MM.1S (cell line): ENCODE results near the gene IL4.
"Not testable (repeated sequence)": the region's sequence is repeated elsewhere in the genome, so short reads cannot be mapped to it uniquely, and the experiment has no call there.

Experiments used
- DNase-seq: peaks from one replicate; pipeline ENCODE4 v3.0.0-alpha.2; 2015
- H2AFZ ChIP-seq: fragments of 300-600 bp; sonication (generic); 2 replicates; pipeline ENCODE4 v1.6.0; 2016; ENCODE audit warnings: antibody characterized with exemption, low read length
- H3F3A ChIP-seq: fragments of 300-600 bp; sonication (generic); 2 replicates; pipeline ENCODE4 v1.6.1; 2016; ENCODE audit warnings: mild to moderate bottlenecking, antibody characterized with exemption, low read length, moderate library complexity, mixed read lengths; ENCODE audit not compliant: insufficient read depth
- H3K27ac ChIP-seq: fragments of 300-600 bp; sonication (generic); 2 replicates; pipeline ENCODE4 v1.5.1; 2016; ENCODE audit warnings: mild to moderate bottlenecking, low read length
- H3K27me3 ChIP-seq: fragments of 300-600 bp; sonication (generic); replicated peaks from 2 replicates; pipeline ENCODE4 v1.6.0; 2016; ENCODE audit warnings: low read length; ENCODE audit not compliant: insufficient read depth
- H3K36me3 ChIP-seq: fragments of 300-600 bp; sonication (generic); replicated peaks from 2 replicates; pipeline ENCODE4 v1.6.1; 2016; ENCODE audit warnings: mild to moderate bottlenecking, low read length, mixed read lengths; ENCODE audit not compliant: insufficient read depth
- H3K4me1 ChIP-seq: fragments of 300-600 bp; sonication (generic); 2 replicates; pipeline ENCODE4 v1.6.1; 2016; ENCODE audit warnings: low read length, mixed read lengths
- H3K4me2 ChIP-seq: fragments of 300-600 bp; sonication (generic); 2 replicates; pipeline ENCODE4 v1.6.0; 2016; ENCODE audit warnings: low read depth, low read length
- H3K4me3 ChIP-seq: fragments of 300-600 bp; sonication (generic); 2 replicates; pipeline ENCODE4 v1.5.1; 2016; ENCODE audit warnings: low read length, mixed read lengths
- H3K79me2 ChIP-seq: fragments of 300-600 bp; sonication (generic); 2 replicates; pipeline ENCODE4 v1.6.1; 2016; ENCODE audit warnings: mixed run types, low read length, mixed read lengths
- H3K9ac ChIP-seq: fragments of 300-600 bp; sonication (generic); 2 replicates; pipeline ENCODE4 v1.6.1; 2016; ENCODE audit warnings: low read length, mixed read lengths
- H3K9me2 ChIP-seq: fragments of 300-600 bp; sonication (generic); replicated peaks from 2 replicates; pipeline ENCODE4 v1.6.1; 2016; ENCODE audit warnings: mild to moderate bottlenecking, low read length, mixed read lengths; ENCODE audit not compliant: insufficient read depth
- H3K9me3 ChIP-seq: fragments of 300-600 bp; sonication (generic); replicated peaks from 2 replicates; pipeline ENCODE4 v1.6.1; 2016; ENCODE audit warnings: mild to moderate bottlenecking, low read length, mixed read lengths; ENCODE audit not compliant: insufficient read depth
- H4K20me1 ChIP-seq: fragments of 300-600 bp; sonication (generic); 2 replicates; pipeline ENCODE4 v1.6.1; 2016; ENCODE audit warnings: mild to moderate bottlenecking, low read length, moderate library complexity, mixed read lengths; ENCODE audit not compliant: insufficient read depth
- CTCF ChIP-seq: fragments of 300-600 bp; sonication (generic); IDR thresholded peaks from 2 replicates; pipeline ENCODE4 v1.5.1; 2016; ENCODE audit warnings: antibody characterized with exemption, low read length, mixed read lengths
- EZH2 ChIP-seq: fragments of 300-600 bp; sonication (generic); optimal IDR thresholded peaks from 2 replicates; pipeline ENCODE3; 2017; ENCODE audit warnings: low read depth, mild to moderate bottlenecking, antibody characterized with exemption, low read length, mixed read lengths
- EZH2phosphoT487 ChIP-seq: fragments of 300-600 bp; sonication (generic); IDR thresholded peaks from 2 replicates; pipeline ENCODE4 v1.6.1; 2018; ENCODE audit warnings: antibody characterized with exemption, low read length

The IL4 gene

GRCh38 chr5:132629230-132629944 lies 44.4 kb upstream of the IL4 start:
- TF ChIP-seq EZH2: no peak
- no peak for TF ChIP-seq EZH2phosphoT487
- no peak for TF ChIP-seq CTCF
- H3K27ac ChIP-seq: peak overlapping the region; percentile 94
- peak overlapping the region; percentile 40 for H3K4me3 ChIP-seq
- no peaks in the 10 kb centered on the region for H3K9me3 ChIP-seq
- H3F3A ChIP-seq: peaks cover 19% of the 10 kb centered on the region
- H4K20me1 ChIP-seq: no peaks in the 10 kb centered on the region
- no peak overlapping the region for H2AFZ ChIP-seq
- peaks cover 29% of the 10 kb centered on the region for H3K4me1 ChIP-seq
- H3K4me2 ChIP-seq: peak overlapping the region; percentile 89
- no peaks in the 10 kb centered on the region for H3K36me3 ChIP-seq
- DNase-seq: peak; percentile 79
- H3K27me3 ChIP-seq: no peaks in the 10 kb centered on the region
- H3K79me2 ChIP-seq: no peaks in the 10 kb centered on the region
- H3K9ac ChIP-seq: peak overlapping the region; percentile 69
- no peaks in the 10 kb centered on the region for H3K9me2 ChIP-seq

- not testable (repeated sequence) for H2AFZ ChIP-seq, H3K36me3 ChIP-seq, H3K79me2 ChIP-seq, DNase-seq, H3K4me3 ChIP-seq, H3K9ac ChIP-seq, H3K4me2 ChIP-seq, H3K27me3 ChIP-seq, H4K20me1 ChIP-seq, H3K27ac ChIP-seq, H3K9me3 ChIP-seq, H3K9me2 ChIP-seq
- H3F3A ChIP-seq: peaks cover 15% of the 10 kb centered on the region
- H3K4me1 ChIP-seq: peaks cover 27% of the 10 kb centered on the region
Measured at GRCh38 chr5:132633587-132633986, 40.2 kb upstream of the IL4 start.

GRCh38 chr5:132635873-132636272 lies 37.9 kb upstream of the IL4 start:
- no peak overlapping the region for H3K9ac ChIP-seq

More at GRCh38 chr5:132635873-132636272, 37.9 kb upstream of the IL4 start:
- no peaks in the 10 kb centered on the region for H3K79me2 ChIP-seq
- H2AFZ ChIP-seq: no peak overlapping the region
- H3K27me3 ChIP-seq: no peaks in the 10 kb centered on the region
- no peaks in the 10 kb centered on the region for H3K9me3 ChIP-seq
- no peak overlapping the region for H3K27ac ChIP-seq
- no peak overlapping the region for H3K4me2 ChIP-seq
- no peak for DNase-seq
- no peaks in the 10 kb centered on the region for H4K20me1 ChIP-seq
- no peak for TF ChIP-seq CTCF
- TF ChIP-seq EZH2: no peak
- TF ChIP-seq EZH2phosphoT487: no peak
- H3K36me3 ChIP-seq: no peaks in the 10 kb centered on the region
- no peak overlapping the region for H3K4me3 ChIP-seq
- peaks cover 30% of the 10 kb centered on the region for H3K4me1 ChIP-seq
- peaks cover 22% of the 10 kb centered on the region for H3F3A ChIP-seq
- no peaks in the 10 kb centered on the region for H3K9me2 ChIP-seq
